ENCODE results near the gene UBAC1.

Gene UBAC1

GRCh38 chr9:135937521-135938489 lies 23.4 kb downstream of the UBAC1 start:
- Histone ChIP-seq H3K9ac (ENCODE audit: low read length in 2 of 2) (no peak overlapping the region), H3K27me3 (ENCODE audit: control insufficient read depth in 1 of 2, insufficient read depth in 2 of 2, low read length in 2 of 2) (no peaks in the 10 kb centered on the region), H3K4me1 (ENCODE audit: control insufficient read depth, insufficient read depth, low read length) (no peaks in the 10 kb centered on the region), H3K4me3 (ENCODE audit: low read length in 2 of 2) (no peak overlapping the region), H3K27ac (ENCODE audit: low read length) (no peak overlapping the region), H3K9me3 (ENCODE audit: control insufficient read depth in 2 of 2, low read length in 2 of 2) (no peaks in the 10 kb centered on the region), H3K36me3 (ENCODE audit: control insufficient read depth in 2 of 2, insufficient read depth in 2 of 2, low read length in 2 of 2) (peaks cover 44 to 54% of the 10 kb centered on the region in 2 donors)

GRCh38 chr9:135933114-135933513 lies 28.1 kb downstream of the UBAC1 start:
- H3K27me3 ChIP-seq (ENCODE audit: control insufficient read depth in 1 of 2, insufficient read depth in 2 of 2, low read length in 2 of 2) = no peaks in the 10 kb centered on the region
- H3K9ac ChIP-seq (ENCODE audit: low read length in 2 of 2) = no peak overlapping the region
- peaks cover 43 to 46% of the 10 kb centered on the region in 2 donors for H3K36me3 ChIP-seq (ENCODE audit: control insufficient read depth in 2 of 2, insufficient read depth in 2 of 2, low read length in 2 of 2)
- H3K4me1 ChIP-seq (ENCODE audit: control insufficient read depth, insufficient read depth, low read length) = no peaks in the 10 kb centered on the region
- no peak overlapping the region for H3K27ac ChIP-seq (ENCODE audit: low read length)
- no peak overlapping the region for H3K4me3 ChIP-seq (ENCODE audit: low read length in 2 of 2)
- no peaks in the 10 kb centered on the region for H3K9me3 ChIP-seq (ENCODE audit: control insufficient read depth in 2 of 2, low read length in 2 of 2)

- Histone ChIP-seq H3K9ac (ENCODE audit: low read length in 2 of 2) (no peak overlapping the region), H3K9me3 (ENCODE audit: control insufficient read depth in 2 of 2, low read length in 2 of 2) (no peaks in the 10 kb centered on the region), H3K36me3 (ENCODE audit: control insufficient read depth in 2 of 2, insufficient read depth in 2 of 2, low read length in 2 of 2) (peaks cover 39 to 41% of the 10 kb centered on the region in 2 donors), H3K27ac (ENCODE audit: low read length) (no peak overlapping the region), H3K4me1 (ENCODE audit: control insufficient read depth, insufficient read depth, low read length) (no peaks in the 10 kb centered on the region), H3K27me3 (ENCODE audit: control insufficient read depth in 1 of 2, insufficient read depth in 2 of 2, low read length in 2 of 2) (no peaks in the 10 kb centered on the region), H3K4me3 (ENCODE audit: low read length in 2 of 2) (no peak overlapping the region)
Observed at GRCh38 chr9:135932656-135933055, 28.5 kb downstream of the UBAC1 start.

GRCh38 chr9:135931349-135931820 lies 29.8 kb downstream of the UBAC1 start:
- Histone ChIP-seq H3K9me3 (ENCODE audit: control insufficient read depth in 2 of 2, low read length in 2 of 2) (no peaks in the 10 kb centered on the region), H3K27me3 (ENCODE audit: control insufficient read depth in 1 of 2, insufficient read depth in 2 of 2, low read length in 2 of 2) (no peaks in the 10 kb centered on the region), H3K27ac (ENCODE audit: low read length) (no peak overlapping the region), H3K9ac (ENCODE audit: low read length in 2 of 2) (no peak overlapping the region), H3K4me1 (ENCODE audit: control insufficient read depth, insufficient read depth, low read length) (no peaks in the 10 kb centered on the region), H3K4me3 (ENCODE audit: low read length in 2 of 2) (no peak overlapping the region), H3K36me3 (ENCODE audit: control insufficient read depth in 2 of 2, insufficient read depth in 2 of 2, low read length in 2 of 2) (peaks cover 30 to 32% of the 10 kb centered on the region in 2 donors)

- Histone ChIP-seq H3K27ac (ENCODE audit: low read length) (no peak overlapping the region), H3K27me3 (ENCODE audit: control insufficient read depth in 1 of 2, insufficient read depth in 2 of 2, low read length in 2 of 2) (no peaks in the 10 kb centered on the region), H3K4me1 (ENCODE audit: control insufficient read depth, insufficient read depth, low read length) (no peaks in the 10 kb centered on the region), H3K9me3 (ENCODE audit: control insufficient read depth in 2 of 2, low read length in 2 of 2) (no peaks in the 10 kb centered on the region), H3K4me3 (ENCODE audit: low read length in 2 of 2) (no peak overlapping the region), H3K9ac (ENCODE audit: low read length in 2 of 2) (no peak overlapping the region), H3K36me3 (ENCODE audit: control insufficient read depth in 2 of 2, insufficient read depth in 2 of 2, low read length in 2 of 2) (peaks cover 26 to 29% of the 10 kb centered on the region in 2 donors)
Observed at GRCh38 chr9:135930446-135931345, 30.5 kb downstream of the UBAC1 start.

- H3K9ac ChIP-seq (ENCODE audit: low read length in 2 of 2) = no peak overlapping the region
- H3K27ac ChIP-seq (ENCODE audit: low read length) = no peak overlapping the region
- no peaks in the 10 kb centered on the region for H3K4me1 ChIP-seq (ENCODE audit: control insufficient read depth, insufficient read depth, low read length)
- no peak overlapping the region for H3K4me3 ChIP-seq (ENCODE audit: low read length in 2 of 2)
- no peaks in the 10 kb centered on the region for H3K27me3 ChIP-seq (ENCODE audit: control insufficient read depth in 1 of 2, insufficient read depth in 2 of 2, low read length in 2 of 2)
- H3K36me3 ChIP-seq (ENCODE audit: control insufficient read depth in 2 of 2, insufficient read depth in 2 of 2, low read length in 2 of 2) = peaks cover 24 to 28% of the 10 kb centered on the region in 2 donors
- H3K9me3 ChIP-seq (ENCODE audit: control insufficient read depth in 2 of 2, low read length in 2 of 2) = no peaks in the 10 kb centered on the region
Observed at GRCh38 chr9:135929656-135930445, 31.3 kb downstream of the UBAC1 start.

GRCh38 chr9:135928731-135929655 lies 32.2 kb downstream of the UBAC1 start:
- Histone ChIP-seq H3K36me3 (ENCODE audit: control insufficient read depth in 2 of 2, insufficient read depth in 2 of 2, low read length in 2 of 2) (peaks cover 24 to 27% of the 10 kb centered on the region in 2 donors), H3K27me3 (ENCODE audit: control insufficient read depth in 1 of 2, insufficient read depth in 2 of 2, low read length in 2 of 2) (no peaks in the 10 kb centered on the region), H3K9ac (ENCODE audit: low read length in 2 of 2) (no peak overlapping the region), H3K4me1 (ENCODE audit: control insufficient read depth, insufficient read depth, low read length) (no peaks in the 10 kb centered on the region), H3K9me3 (ENCODE audit: control insufficient read depth in 2 of 2, low read length in 2 of 2) (no peaks in the 10 kb centered on the region), H3K27ac (ENCODE audit: low read length) (no peak overlapping the region), H3K4me3 (ENCODE audit: low read length in 2 of 2) (no peak overlapping the region)

GRCh38 chr9:135928074-135928730 lies 33.0 kb downstream of the UBAC1 start:
- no peak overlapping the region for H3K27ac ChIP-seq (ENCODE audit: low read length)
- H3K27me3 ChIP-seq (ENCODE audit: control insufficient read depth in 1 of 2, insufficient read depth in 2 of 2, low read length in 2 of 2) = no peaks in the 10 kb centered on the region
- no peak overlapping the region for H3K4me3 ChIP-seq (ENCODE audit: low read length in 2 of 2)
- no peaks in the 10 kb centered on the region for H3K9me3 ChIP-seq (ENCODE audit: control insufficient read depth in 2 of 2, low read length in 2 of 2)
- H3K9ac ChIP-seq (ENCODE audit: low read length in 2 of 2) = no peak overlapping the region
- H3K36me3 ChIP-seq (ENCODE audit: control insufficient read depth in 2 of 2, insufficient read depth in 2 of 2, low read length in 2 of 2) = peaks cover 20 to 22% of the 10 kb centered on the region in 2 donors
- H3K4me1 ChIP-seq (ENCODE audit: control insufficient read depth, insufficient read depth, low read length) = no peaks in the 10 kb centered on the region

Measured in stomach smooth muscle (tissue), 2 donors.